HG03159 (cell line): Measurements from ENCODE around the gene HBQ1.
"Not testable (repeated sequence)": the region's sequence is repeated elsewhere in the genome, so short reads cannot be mapped to it uniquely, and the experiment has no call there.

Experiments
- ATAC-seq: cut with Tn5 transposase; IDR thresholded peaks from one replicate; pipeline ENCODE4 v1.9.1; 2021; ENCODE audit warnings: mild to moderate bottlenecking, moderate library complexity; ENCODE audit not compliant: unreplicated experiment

Gene HBQ1

GRCh38 chr16:175011-175949, 5.0 kb upstream of the HBQ1 start:
- ATAC-seq: no peak

- ATAC-seq: not testable (repeated sequence)
These were observed 4.3 kb upstream of the HBQ1 start for GRCh38 chr16:176006-176405.

- ATAC-seq: not testable (repeated sequence)
These were observed 3.5 kb upstream of the HBQ1 start, which contains the start of gene HBA1 for GRCh38 chr16:176477-177382. Gene HBA1 (plus strand): TSS chr16:176680. CDS start chr16:176717, 37 bp downstream.

GRCh38 chr16:177394-177822, 2.9 kb upstream of the HBQ1 start:
- no peak for ATAC-seq

GRCh38 chr16:177981-178667, 2.1 kb upstream of the HBQ1 start:
- ATAC-seq: no peak

- ATAC-seq: no peak
These were observed 1.6 kb upstream of the HBQ1 start for GRCh38 chr16:178668-179015.

- no peak for ATAC-seq
These were observed 807 bp upstream of the HBQ1 start for GRCh38 chr16:179211-180092.

GRCh38 chr16:180681-181564, 664 bp downstream of the HBQ1 start:
- no peak for ATAC-seq

- no peak for ATAC-seq
These were observed 1.3 kb downstream of the HBQ1 start for GRCh38 chr16:181565-182021.

- no peak for ATAC-seq
These were observed 2.7 kb downstream of the HBQ1 start for GRCh38 chr16:183005-183404.

GRCh38 chr16:185213-185612, 5.0 kb downstream of the HBQ1 start:
- ATAC-seq: no peak

GRCh38 chr16:185691-186090, 5.4 kb downstream of the HBQ1 start:
- ATAC-seq: no peak

GRCh38 chr16:187330-187729, 7.1 kb downstream of the HBQ1 start:
- no peak for ATAC-seq

GRCh38 chr16:188674-189073, 8.4 kb downstream of the HBQ1 start:
- ATAC-seq: no peak

- ATAC-seq: no peak
These were observed 9.4 kb downstream of the HBQ1 start for GRCh38 chr16:189604-190186.

GRCh38 chr16:191831-192230, 11.6 kb downstream of the HBQ1 start:
- ATAC-seq: no peak

- ATAC-seq: no peak
These were observed 12.4 kb downstream of the HBQ1 start for GRCh38 chr16:192686-193085.

- no peak for ATAC-seq
These were observed 13.2 kb downstream of the HBQ1 start for GRCh38 chr16:193441-193840.

GRCh38 chr16:194516-194915, 14.3 kb downstream of the HBQ1 start:
- ATAC-seq: no peak
